Lower leg skin (tissue), 3 donors: ENCODE results near the gene CREB3L1.

Source experiments
- POLR2A ChIP-seq, 2 donors: fragments of 450-650 bp; IDR thresholded peaks; one replicate each; pipeline ENCODE4 v1.6.1; 2016 to 2017; ENCODE audit warnings: antibody characterized with exemption in 2 of 2, mild to moderate bottlenecking in 1 of 2, moderate library complexity in 1 of 2
- TF ChIP-seq, protein P1 (sequence below), 3 donors: fragments of 450-650 bp; IDR thresholded peaks; one replicate each; pipeline ENCODE4 v1.5.1; 2016; ENCODE audit warnings: antibody characterized with exemption in 3 of 3, mild to moderate bottlenecking in 3 of 3, moderate library complexity in 2 of 3

DNA sequence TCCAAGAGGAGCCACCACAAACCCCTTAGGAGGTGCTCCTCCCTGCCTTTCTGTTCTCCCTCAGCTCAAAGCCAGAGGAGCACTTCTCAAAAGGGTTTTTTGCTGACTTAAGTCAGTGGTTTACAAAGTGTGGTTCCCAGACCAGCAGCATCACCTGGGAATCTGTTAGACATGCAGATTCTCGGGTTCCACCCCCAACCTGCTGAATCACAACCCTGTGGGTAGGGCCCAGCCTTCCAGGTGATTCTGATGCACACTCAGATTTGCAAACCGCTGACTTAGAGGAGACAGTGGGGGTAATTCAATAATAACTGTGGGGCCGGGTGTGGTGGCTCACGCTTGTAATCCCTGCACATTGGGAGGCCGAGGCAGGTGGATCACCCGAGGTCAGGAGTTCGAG is 22.8 kb downstream of the CREB3L1 start:
- TF ChIP-seq, protein P1, sequence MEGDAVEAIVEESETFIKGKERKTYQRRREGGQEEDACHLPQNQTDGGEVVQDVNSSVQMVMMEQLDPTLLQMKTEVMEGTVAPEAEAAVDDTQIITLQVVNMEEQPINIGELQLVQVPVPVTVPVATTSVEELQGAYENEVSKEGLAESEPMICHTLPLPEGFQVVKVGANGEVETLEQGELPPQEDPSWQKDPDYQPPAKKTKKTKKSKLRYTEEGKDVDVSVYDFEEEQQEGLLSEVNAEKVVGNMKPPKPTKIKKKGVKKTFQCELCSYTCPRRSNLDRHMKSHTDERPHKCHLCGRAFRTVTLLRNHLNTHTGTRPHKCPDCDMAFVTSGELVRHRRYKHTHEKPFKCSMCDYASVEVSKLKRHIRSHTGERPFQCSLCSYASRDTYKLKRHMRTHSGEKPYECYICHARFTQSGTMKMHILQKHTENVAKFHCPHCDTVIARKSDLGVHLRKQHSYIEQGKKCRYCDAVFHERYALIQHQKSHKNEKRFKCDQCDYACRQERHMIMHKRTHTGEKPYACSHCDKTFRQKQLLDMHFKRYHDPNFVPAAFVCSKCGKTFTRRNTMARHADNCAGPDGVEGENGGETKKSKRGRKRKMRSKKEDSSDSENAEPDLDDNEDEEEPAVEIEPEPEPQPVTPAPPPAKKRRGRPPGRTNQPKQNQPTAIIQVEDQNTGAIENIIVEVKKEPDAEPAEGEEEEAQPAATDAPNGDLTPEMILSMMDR (IDR thresholded peaks at IDR 0.05) = no peak
- no peak for TF ChIP-seq POLR2A (IDR thresholded peaks at IDR 0.05)
